HL-60/S4 treated with phorbol 12-myristate 13-acetate at 8.2 ng/mL for 4 days and 3 days (cell line): Measurements from ENCODE around the gene TRIO.

Experiments used
- in situ Hi-C: fragments of 300-500 bp; cut with MboI; formaldehyde crosslinking; loops from 2 replicates; pipeline ENCODE4 v1.15.0; 2022; ENCODE audit warnings: low sequenced_read_pairs

TRIO gene

GRCh38 chr5:14396737-14397136 is 253.6 kb downstream of the TRIO start:
- in situ Hi-C loops, result no loop called here

DNA sequence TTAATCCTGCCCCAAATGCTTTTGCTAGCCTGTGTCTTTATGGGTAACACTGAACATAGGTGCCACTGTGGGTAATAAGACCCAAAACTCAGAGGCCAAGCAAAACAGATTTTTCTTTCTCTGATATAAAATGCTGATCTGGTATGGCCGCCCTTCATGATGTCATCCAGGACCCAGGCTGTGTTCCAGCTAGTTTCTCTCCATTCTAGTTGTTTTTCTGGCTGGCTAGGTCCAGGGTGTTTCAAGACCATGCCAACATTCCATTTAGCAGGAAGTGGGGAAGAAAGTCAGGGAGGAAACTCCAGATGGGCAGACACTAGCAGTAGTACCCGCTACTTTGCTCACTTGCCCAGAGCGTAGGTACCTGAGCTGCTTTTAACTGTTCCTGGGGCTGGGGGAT is 254.6 kb downstream of the TRIO start:
- in situ Hi-C loops, result no loop called here

GRCh38 chr5:14399054-14399692 is 256.0 kb downstream of the TRIO start:
- in situ Hi-C loops, result no loop called here

GRCh38 chr5:14400085-14400484 is 256.9 kb downstream of the TRIO start:
- in situ Hi-C loops, result no loop called here

GRCh38 chr5:14400611-14401010 is 257.5 kb downstream of the TRIO start:
- in situ Hi-C loops, result no loop called here

DNA sequence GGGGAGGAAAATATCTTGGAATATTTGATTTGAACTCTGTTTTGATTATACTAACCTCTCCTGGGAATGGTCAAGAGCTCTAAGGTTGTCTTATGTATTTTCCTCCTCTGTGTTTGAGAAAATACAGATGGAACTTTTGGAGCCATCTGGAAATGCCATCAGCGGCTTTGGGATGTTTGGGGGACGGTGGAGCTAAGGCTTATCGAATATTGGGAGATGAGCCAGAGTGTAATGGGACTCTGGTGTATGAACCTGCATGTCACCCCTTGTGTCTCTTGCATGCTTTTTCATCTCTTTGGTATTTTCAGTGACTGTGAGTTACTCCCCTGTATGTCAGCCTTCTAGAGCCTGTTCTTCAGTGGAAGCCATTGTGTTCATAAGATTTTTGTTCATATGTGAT is 258.5 kb downstream of the TRIO start:
- in situ Hi-C loops, result no loop called here

DNA sequence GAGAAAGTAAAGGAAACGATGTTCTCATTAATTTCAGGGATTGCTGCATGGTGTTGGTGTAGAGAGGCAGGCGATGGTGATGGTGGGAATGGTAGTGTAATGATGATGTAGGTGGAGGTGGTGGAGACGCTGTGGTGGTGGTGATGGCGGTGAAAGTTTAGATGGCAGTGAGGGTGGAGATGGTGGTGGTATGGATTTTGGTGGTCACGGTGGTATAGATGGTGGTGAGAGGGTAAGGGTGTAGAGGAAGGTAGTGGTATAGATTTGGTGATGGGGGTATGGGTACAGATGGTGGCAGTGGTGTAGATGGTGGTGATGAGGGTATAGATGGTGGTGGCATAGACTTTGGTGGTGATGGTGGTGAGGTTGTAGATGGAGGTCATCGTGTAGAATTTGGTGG is 259.3 kb downstream of the TRIO start:
- in situ Hi-C loops, result no loop called here

GRCh38 chr5:14404780-14405179 is 261.6 kb downstream of the TRIO start:
- in situ Hi-C loops, result no loop called here

- in situ Hi-C loops, result no loop called here
These were observed 262.1 kb downstream of the TRIO start for GRCh38 chr5:14405267-14405666.

- in situ Hi-C loops, result no loop called here
These were observed 262.8 kb downstream of the TRIO start for GRCh38 chr5:14405706-14406553.

DNA sequence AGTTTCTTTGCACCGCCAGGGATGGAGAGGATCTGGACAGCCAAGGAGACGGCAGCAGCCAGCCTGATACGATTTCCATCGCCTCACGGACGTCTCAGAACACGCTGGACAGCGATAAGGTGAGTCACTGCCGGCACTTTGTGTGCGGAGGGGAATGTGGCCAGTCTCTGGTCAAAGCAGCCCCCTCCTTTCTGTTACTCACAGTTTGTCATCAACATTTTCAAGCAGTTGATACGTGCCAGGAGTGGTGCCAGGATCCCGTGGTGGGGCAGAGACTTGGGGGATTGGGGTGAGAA is 263.4 kb downstream of the TRIO start:
- in situ Hi-C loops, result no loop called here

DNA sequence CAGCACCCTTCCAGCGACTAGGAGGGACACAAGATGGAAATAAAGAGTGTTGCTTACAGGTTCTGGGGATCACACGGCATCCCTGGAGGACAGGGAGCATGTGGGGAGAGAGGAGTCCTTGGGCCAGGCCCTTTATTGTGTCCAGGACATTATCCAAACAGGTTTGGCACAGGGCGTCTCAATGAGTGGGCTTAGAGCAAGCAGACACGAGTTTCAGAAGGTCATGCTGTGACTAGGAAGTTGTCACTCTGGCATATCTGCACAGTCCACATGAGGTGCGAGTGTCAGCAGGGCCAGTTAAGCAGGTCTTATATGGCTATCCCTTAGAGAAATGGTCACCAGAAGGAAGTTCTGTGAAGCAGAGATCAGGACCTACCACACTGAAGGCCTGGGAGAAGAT is 263.9 kb downstream of the TRIO start:
- in situ Hi-C loops, result no loop called here

GRCh38 chr5:14407746-14408175 is 264.6 kb downstream of the TRIO start:
- in situ Hi-C loops, result no loop called here

GRCh38 chr5:14408969-14409586 is 265.9 kb downstream of the TRIO start:
- in situ Hi-C loops, result no loop called here

DNA sequence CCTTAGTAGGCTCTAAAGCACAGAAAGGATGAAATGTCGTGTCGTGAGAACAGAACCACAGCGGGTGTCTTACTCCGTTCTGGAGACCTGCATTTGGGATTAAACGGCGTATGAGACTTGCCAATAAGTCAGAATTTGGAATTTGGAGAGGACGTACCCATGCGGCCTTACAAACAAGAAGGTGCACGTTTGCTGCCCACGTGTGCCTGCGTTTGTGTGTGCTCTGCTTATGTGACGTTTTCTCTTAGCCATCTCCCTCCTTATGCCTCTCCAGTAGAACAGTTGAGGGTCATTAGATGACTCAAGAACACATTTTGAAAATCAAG is 266.9 kb downstream of the TRIO start:
- in situ Hi-C loops, result no loop called here

- in situ Hi-C loops, result no loop called here
These were observed 267.5 kb downstream of the TRIO start for GRCh38 chr5:14410394-14411201.

- in situ Hi-C loops, result no loop called here
These were observed 268.1 kb downstream of the TRIO start for GRCh38 chr5:14411216-14411615.

DNA sequence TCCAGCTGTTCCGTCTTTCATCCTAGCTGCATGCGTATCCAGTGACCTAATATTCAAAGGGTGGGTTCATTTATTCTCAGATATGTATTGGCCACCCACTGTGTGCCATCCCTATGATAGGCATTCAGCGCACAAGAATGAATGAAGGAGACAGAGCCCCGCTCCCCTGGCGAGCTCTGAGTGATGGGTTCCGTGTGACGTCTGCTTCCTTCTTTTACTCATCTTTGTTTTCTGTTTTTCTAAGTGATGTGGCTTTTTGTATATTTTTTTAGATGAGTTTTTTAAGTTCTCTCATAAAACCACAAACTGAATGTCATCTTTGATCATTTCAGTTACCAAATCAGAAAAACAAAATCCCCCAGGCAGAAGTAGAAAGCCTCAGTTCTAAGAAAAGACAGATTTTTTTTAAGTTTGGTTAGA is 270.2 kb downstream of the TRIO start:
- in situ Hi-C loops, result no loop called here

DNA sequence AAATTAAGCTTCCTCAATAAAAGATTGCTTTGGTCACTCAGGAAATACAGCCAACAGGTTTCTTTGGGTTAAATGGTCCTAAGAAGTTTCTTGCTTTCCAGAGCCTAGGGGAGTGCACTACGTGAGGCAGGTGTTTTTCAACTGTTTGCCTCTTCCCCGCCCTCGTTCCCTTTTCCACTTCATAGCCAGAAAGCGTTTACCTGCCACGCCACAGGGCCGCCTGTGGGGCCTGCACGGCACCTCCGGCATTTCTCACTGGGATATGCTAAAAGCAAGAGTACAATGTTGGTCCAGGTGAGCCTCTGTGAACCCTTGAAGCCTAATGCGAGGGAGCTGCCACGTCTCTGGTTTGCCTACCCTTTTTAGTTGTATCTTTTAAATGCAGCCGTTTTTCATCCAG is 270.9 kb downstream of the TRIO start:
- in situ Hi-C loops, result no loop called here

- in situ Hi-C loops, result no loop called here
These were observed 271.5 kb downstream of the TRIO start for GRCh38 chr5:14414656-14415023.

DNA sequence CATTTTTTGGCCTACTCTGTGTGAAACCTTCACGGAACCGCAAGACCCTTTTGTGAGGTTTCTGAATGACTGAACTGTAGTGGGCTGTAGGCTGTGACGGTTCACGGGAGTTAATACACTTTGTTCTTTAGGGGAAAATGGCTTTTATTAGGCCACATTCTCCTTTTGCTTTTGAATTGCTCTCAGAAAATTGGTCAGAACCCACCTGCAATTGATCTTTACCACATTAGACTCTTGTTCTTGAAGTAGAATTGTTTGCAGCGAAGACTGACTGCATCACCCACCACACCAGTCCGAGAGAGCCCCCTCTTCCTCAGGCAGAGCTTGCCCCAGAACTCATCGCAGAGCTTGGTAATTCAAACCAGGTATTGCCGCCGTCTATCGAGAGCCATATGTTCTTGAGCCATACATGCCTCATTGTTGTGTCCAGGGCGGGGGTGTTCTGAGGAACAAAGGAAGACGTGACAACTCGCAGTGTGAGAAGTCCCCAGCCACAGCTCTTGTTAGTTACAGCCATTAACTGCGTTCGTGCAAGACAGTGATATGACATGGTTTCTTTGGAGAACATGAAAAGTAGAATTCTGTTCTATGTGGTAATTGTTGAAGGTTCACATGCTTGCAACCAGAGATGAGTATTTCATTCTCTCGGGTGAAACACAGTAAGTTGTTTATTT is 272.0 kb downstream of the TRIO start:
- in situ Hi-C loops, result no loop called here
